Melanocyte of skin (primary cell): ENCODE measurements around the gene HOXA3. TPM values are rescaled to one million over a fixed set of nuclear protein-coding genes. Genes with fewer than 3 reads are reported as not detected.

ENCODE experiments used
- small RNA-seq, 2 donors: library from RNA; depleted of rRNA; stranded (forward); fragments of <200 nt; gene quantifications; one replicate each; pipeline ENCODE3, GENCODE V24; 2012
- total RNA-seq, 2 donors: library from RNA; depleted of rRNA; stranded (reverse); fragments of >200 nt; gene quantifications; 2 replicates each; pipeline ENCODE4 v1.2.3, GENCODE V29; 2012

HOXA3 gene
- total RNA-seq, 2 donors = not detected

Small RNAs within 50 kb of the gene (small RNA-seq; reads per million reads assigned to genes)
- 0 reads per million in 2 donors for gene AC004080.5
- gene RF01977 = 0 reads per million in 2 donors
- 0 reads per million in 2 donors for gene RF02140
- gene RF02141 = 0 reads per million in 2 donors

Other genes with a start within 250 kb of the HOXA3 start
- gene HOXA1, start 56.6 kb downstream of the HOXA3 start, total RNA-seq = under 1 TPM in 1 of 2 donors, not detected in 1; 0.33 TPM
- not detected for gene HOXA2, start 49.9 kb downstream of the HOXA3 start, total RNA-seq
- not detected for gene HOXA4, start 21.8 kb downstream of the HOXA3 start, total RNA-seq
- gene HOXA5, start 8.9 kb downstream of the HOXA3 start, total RNA-seq = under 1 TPM in 1 of 2 donors, not detected in 1; 0.33 TPM
- under 1 TPM in 1 of 2 donors, not detected in 1; 0.33 TPM for gene HOXA6, start 4.8 kb downstream of the HOXA3 start, total RNA-seq
- gene HOXA7, start 4.1 kb upstream of the HOXA3 start, total RNA-seq = under 1 TPM in 1 of 2 donors, not detected in 1; 1.00 TPM
- under 1 TPM in 1 of 2 donors, not detected in 1; 0.67 TPM for gene HOXA9, start 13.0 kb upstream of the HOXA3 start, total RNA-seq
- under 1 TPM in 1 of 2 donors, not detected in 1; 1.00 TPM for gene HOXA10, start 21.7 kb upstream of the HOXA3 start, total RNA-seq
- under 1 TPM; under 0.01 TPM for gene HOXA11, start 32.6 kb upstream of the HOXA3 start, total RNA-seq
- not detected for gene HOXA13, start 47.5 kb upstream of the HOXA3 start, total RNA-seq
- not detected for gene EVX1, start 90.2 kb upstream of the HOXA3 start, total RNA-seq